PC-3 (cell line): ENCODE measurements around the gene NLRP3. TPM values are rescaled to one million over a fixed set of nuclear protein-coding genes. Genes with fewer than 3 reads are reported as not detected.

Experiments used
- ATAC-seq: fragments of 200-7000 bp; cut with Tn5 transposase; 2 replicates; pipeline ENCODE4 v1.9.1; 2020; ENCODE audit warnings: mild to moderate bottlenecking, moderate library complexity
- BruUV-seq: library from RNA; stranded (reverse); fragments of 400-500 nt; replicated peaks from 2 replicates; lab custom pipeline; 2021; lab: Mats Ljungman, UMichigan
- CTCF ChIA-PET: fragments of 300-600 bp; sonication (Branson Sonifier 250); formaldehyde crosslinking; loops from one replicate; lab custom pipeline; 2022; ENCODE audit warnings: antibody characterized with exemption; lab: Charles Lee
- POLR2A ChIA-PET: fragments of 300-600 bp; sonication (Branson Sonifier 250); formaldehyde crosslinking; loops from one replicate; lab custom pipeline; 2022; ENCODE audit warnings: antibody characterized with exemption; ENCODE audit not compliant: unreplicated experiment; lab: Charles Lee
- DNase-seq: peaks from one replicate; pipeline ENCODE4 v3.0.0-alpha.2; 2015
- H2AFZ ChIP-seq: fragments of 300-600 bp; sonication (generic); 2 replicates; pipeline ENCODE4 v1.6.0; 2016; ENCODE audit warnings: antibody characterized with exemption, low read length
- H3F3A ChIP-seq: fragments of 300-600 bp; sonication (generic); one replicate; pipeline ENCODE4 v1.6.0; 2017; ENCODE audit warnings: antibody characterized with exemption, low read length, control low read depth, mild to moderate bottlenecking; ENCODE audit not compliant: unreplicated experiment
- H3K27ac ChIP-seq: fragments of 300-600 bp; sonication (generic); 2 replicates; pipeline ENCODE4 v1.5.1; 2016; ENCODE audit warnings: mild to moderate bottlenecking, low read length
- H3K27me3 ChIP-seq: fragments of 300-600 bp; sonication (generic); 2 replicates; pipeline ENCODE4 v1.6.1; 2016; ENCODE audit warnings: low read length, mixed read lengths
- H3K36me3 ChIP-seq: fragments of 300-600 bp; sonication (generic); 2 replicates; pipeline ENCODE4 v1.6.1; 2016; ENCODE audit warnings: low read depth, mixed run types, low read length, mixed read lengths
- H3K4me1 ChIP-seq: fragments of 300-600 bp; sonication (generic); 2 replicates; pipeline ENCODE4 v1.5.1; 2016; ENCODE audit warnings: low read length; ENCODE audit not compliant: insufficient read depth
- H3K4me2 ChIP-seq: fragments of 300-600 bp; sonication (generic); 2 replicates; pipeline ENCODE4 v1.6.0; 2016; ENCODE audit warnings: low read length
- H3K4me3 ChIP-seq: fragments of 300-600 bp; sonication (generic); 2 replicates; pipeline ENCODE4 v1.5.1; 2016; ENCODE audit warnings: mild to moderate bottlenecking, low read length, mixed read lengths
- H3K79me2 ChIP-seq: fragments of 300-600 bp; sonication (generic); 2 replicates; pipeline ENCODE4 v1.6.1; 2017; ENCODE audit warnings: low read length, mixed read lengths
- H3K9ac ChIP-seq: fragments of 300-600 bp; sonication (generic); 2 replicates; pipeline ENCODE4 v1.6.0; 2016; ENCODE audit warnings: mild to moderate bottlenecking, low read length
- H3K9me2 ChIP-seq: fragments of 300-600 bp; sonication (generic); replicated peaks from 2 replicates; pipeline ENCODE4 v1.6.1; 2016; ENCODE audit warnings: mixed run types, low read length, mixed read lengths
- H3K9me3 ChIP-seq: fragments of 300-600 bp; sonication (generic); 2 replicates; pipeline ENCODE4 v1.6.1; 2016; ENCODE audit warnings: low read length, mixed read lengths
- H4K20me1 ChIP-seq: fragments of 300-600 bp; sonication (generic); 2 replicates; pipeline ENCODE4 v1.6.1; 2016; ENCODE audit warnings: low read length, mixed read lengths
- EZH2 ChIP-seq: fragments of 300-600 bp; sonication (generic); IDR thresholded peaks from one replicate; pipeline ENCODE4 v1.6.1; 2017; ENCODE audit warnings: antibody characterized with exemption, mild to moderate bottlenecking, low read length; ENCODE audit not compliant: unreplicated experiment
- EZH2phosphoT487 ChIP-seq: fragments of 300-600 bp; sonication (generic); IDR thresholded peaks from 2 replicates; pipeline ENCODE4 v1.6.1; 2018; ENCODE audit warnings: mild to moderate bottlenecking, antibody characterized with exemption, low read length, borderline replicate concordance
- intact Hi-C: fragments of 100-400 bp; cut with micrococcal nuclease; formaldehyde crosslinking; loops from 2 replicates; pipeline ENCODE4 v1.9.0; 2023
- total RNA-seq: library from RNA; depleted of rRNA; stranded (reverse); fragments of >200 nt; gene quantifications from 2 replicates; pipeline ENCODE4 v1.2.3, GENCODE V29; 2014
- TF ChIP-seq, protein P1 (sequence below): fragments of 300-600 bp; sonication (generic); conservative IDR thresholded peaks from 2 replicates; pipeline ENCODE4 v1.5.1; 2017; ENCODE audit warnings: antibody characterized with exemption, low read depth, mild to moderate bottlenecking, low read length

The NLRP3 gene
- total RNA-seq, 1 experiment from 2014 or later: 0.40 TPM

GRCh38 chr1:247417831-247418230 lies 1.9 kb downstream of the NLRP3 start:
- peaks cover 13% of the 10 kb centered on the region for H3K4me1 ChIP-seq
- no peak overlapping the region for H2AFZ ChIP-seq
- H3K4me3 ChIP-seq: no peak overlapping the region
- no peak for ATAC-seq
- TF ChIP-seq EZH2 (no peak), EZH2phosphoT487 (no peak)
- TF ChIP-seq, protein P1, sequence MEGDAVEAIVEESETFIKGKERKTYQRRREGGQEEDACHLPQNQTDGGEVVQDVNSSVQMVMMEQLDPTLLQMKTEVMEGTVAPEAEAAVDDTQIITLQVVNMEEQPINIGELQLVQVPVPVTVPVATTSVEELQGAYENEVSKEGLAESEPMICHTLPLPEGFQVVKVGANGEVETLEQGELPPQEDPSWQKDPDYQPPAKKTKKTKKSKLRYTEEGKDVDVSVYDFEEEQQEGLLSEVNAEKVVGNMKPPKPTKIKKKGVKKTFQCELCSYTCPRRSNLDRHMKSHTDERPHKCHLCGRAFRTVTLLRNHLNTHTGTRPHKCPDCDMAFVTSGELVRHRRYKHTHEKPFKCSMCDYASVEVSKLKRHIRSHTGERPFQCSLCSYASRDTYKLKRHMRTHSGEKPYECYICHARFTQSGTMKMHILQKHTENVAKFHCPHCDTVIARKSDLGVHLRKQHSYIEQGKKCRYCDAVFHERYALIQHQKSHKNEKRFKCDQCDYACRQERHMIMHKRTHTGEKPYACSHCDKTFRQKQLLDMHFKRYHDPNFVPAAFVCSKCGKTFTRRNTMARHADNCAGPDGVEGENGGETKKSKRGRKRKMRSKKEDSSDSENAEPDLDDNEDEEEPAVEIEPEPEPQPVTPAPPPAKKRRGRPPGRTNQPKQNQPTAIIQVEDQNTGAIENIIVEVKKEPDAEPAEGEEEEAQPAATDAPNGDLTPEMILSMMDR: no peak
- H3K4me2 ChIP-seq: no peak overlapping the region
- intact Hi-C loops: no loop called here
- no peaks in the 10 kb centered on the region for H3K79me2 ChIP-seq
- H3K9me3 ChIP-seq: no peaks in the 10 kb centered on the region
- H3K27me3 ChIP-seq: peaks cover 4% of the 10 kb centered on the region; the same call in 1 of the 2 replicates
- H4K20me1 ChIP-seq: no peaks in the 10 kb centered on the region
- no peaks in the 10 kb centered on the region for H3K36me3 ChIP-seq
- no peak for DNase-seq
- 0 out of 2 replicates have a peak, but pooled peaks cover under 1% of the 10 kb centered on the region for H3K9me2 ChIP-seq
- POLR2A ChIA-PET: no interaction called here
- no peaks in the 10 kb centered on the region for H3F3A ChIP-seq
- BruUV-seq: no TSS peak
- CTCF ChIA-PET: no interaction called here
- no peak overlapping the region for H3K27ac ChIP-seq
- H3K9ac ChIP-seq: no peak overlapping the region

DNA sequence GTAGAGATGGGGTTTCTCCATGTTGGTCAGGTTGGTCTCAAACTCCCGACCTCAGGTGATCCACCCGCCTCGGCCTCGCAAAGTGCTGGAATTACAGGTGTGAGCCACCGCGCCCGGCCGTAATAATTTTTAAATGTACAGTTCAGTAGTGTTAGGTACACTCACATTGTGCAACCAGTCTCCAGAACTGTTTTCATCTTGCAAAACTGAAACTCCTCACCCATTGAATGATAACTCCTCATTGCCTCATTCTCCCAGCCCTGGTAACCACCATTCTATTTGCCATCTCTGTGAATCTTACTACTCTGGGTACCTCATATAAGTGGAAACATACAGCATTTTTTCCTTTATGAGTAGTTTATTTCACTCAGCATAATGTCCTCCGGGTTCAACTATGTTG lies 3.4 kb downstream of the NLRP3 start:
- Histone ChIP-seq H3K4me2 (no peak overlapping the region), H3K9me3 (no peaks in the 10 kb centered on the region), H3K4me3 (no peak overlapping the region), H3K9me2 (0 out of 2 replicates have a peak, but pooled peaks cover 5% of the 10 kb centered on the region), H3K4me1 (peaks cover 13% of the 10 kb centered on the region), H3K9ac (no peak overlapping the region), H3K36me3 (no peaks in the 10 kb centered on the region), H2AFZ (no peak overlapping the region), H3K79me2 (no peaks in the 10 kb centered on the region), H4K20me1 (no peaks in the 10 kb centered on the region), H3K27ac (no peak overlapping the region), H3F3A (no peaks in the 10 kb centered on the region), H3K27me3 (peaks cover 5% of the 10 kb centered on the region; the same call in 1 of the 2 replicates)
- TF ChIP-seq EZH2phosphoT487 (no peak), EZH2 (no peak)
- TF ChIP-seq, protein P1: no peak
- POLR2A ChIA-PET: no interaction called here
- CTCF ChIA-PET: interaction anchor here (0.7 kb wide), 1 partner anchor 18 kb away, joined by 3 read pairs; no protein-coding TSS in a partner anchor
- ATAC-seq (no peak), DNase-seq (no peak)
- BruUV-seq: no TSS peak
- intact Hi-C loops: no loop called here

GRCh38 chr1:247421074-247421473 lies 5.1 kb downstream of the NLRP3 start:
- no peak overlapping the region for H2AFZ ChIP-seq
- H3K9me2 ChIP-seq: 0 out of 2 replicates have a peak, but pooled peaks cover 5% of the 10 kb centered on the region
- H3K4me1 ChIP-seq: peaks cover 2% of the 10 kb centered on the region
- DNase-seq: no peak
- H3K9ac ChIP-seq: no peak overlapping the region
- no peak overlapping the region for H3K4me3 ChIP-seq
- no peaks in the 10 kb centered on the region for H3F3A ChIP-seq
- H3K9me3 ChIP-seq: no peaks in the 10 kb centered on the region
- peak; percentile 45 for ATAC-seq
- H4K20me1 ChIP-seq: no peaks in the 10 kb centered on the region
- H3K79me2 ChIP-seq: no peaks in the 10 kb centered on the region
- intact Hi-C loops: no loop called here
- TF ChIP-seq, protein P1: no peak
- TF ChIP-seq EZH2: no peak
- TF ChIP-seq EZH2phosphoT487: no peak
- POLR2A ChIA-PET: no interaction called here
- CTCF ChIA-PET: interaction anchor here (0.8 kb wide), 1 partner anchor 83 kb away, joined by 5 read pairs; no protein-coding TSS in a partner anchor
- no TSS peak for BruUV-seq
- no peaks in the 10 kb centered on the region for H3K36me3 ChIP-seq
- H3K27me3 ChIP-seq: peaks cover 22% of the 10 kb centered on the region
- no peak overlapping the region for H3K27ac ChIP-seq
- no peak overlapping the region for H3K4me2 ChIP-seq
